K562 treated with DMSO at 1 percent for 4 hours (cell line): ENCODE measurements around the gene EAF1. TPM values are rescaled to one million over a fixed set of nuclear protein-coding genes. Genes with fewer than 3 reads are reported as not detected.

Experiments
- total RNA-seq: library from RNA; unstranded; fragments of 300-600 nt; gene quantifications from 2 replicates; pipeline ENCODE4 v1.2.3, GENCODE V29; 2022; ENCODE audit not compliant: insufficient read depth

The EAF1 gene
- 15.2 and 15.9 TPM in 2 replicates for total RNA-seq

GRCh38 chr3:15427182-15427880 lies at the start of gene EAF1, which contains the start of gene METTL6:
Gene EAF1 (plus strand): TSS chr3:15427598. CDS start chr3:15427780, 182 bp downstream.
Gene METTL6 (minus strand): TSS chr3:15427544. CDS start chr3:15426511, 1,033 bp downstream.

Other genes with a start within 250 kb of the EAF1 start
- gene CAPN7, start 221.4 kb upstream of the EAF1 start, total RNA-seq = 21.8 and 28.2 TPM in 2 replicates
- gene SH3BP5, start 95.0 kb upstream of the EAF1 start, total RNA-seq = 16.1 and 17.9 TPM in 2 replicates
- 10.3 and 22.8 TPM in 2 replicates for gene METTL6, start 54 bp upstream of the EAF1 start, total RNA-seq
- 0.30 TPM in 1 of 2 replicates, not detected in the other for gene COLQ, start 94.1 kb downstream of the EAF1 start, total RNA-seq
- 43.2 and 52.5 TPM in 2 replicates for gene HACL1, start 174.0 kb downstream of the EAF1 start, total RNA-seq
- 10.2 and 12.5 TPM in 2 replicates for gene BTD, start 174.1 kb downstream of the EAF1 start, total RNA-seq